NCI-H524 (cell line): ENCODE data around the gene ATP8A2.
"Not testable (repeated sequence)": the region's sequence is repeated elsewhere in the genome, so short reads cannot be mapped to it uniquely, and the experiment has no call there.

Experiments used
- DNase-seq, 2 experiments: peaks; one replicate each; lab custom pipeline; 2025; lab: John Stamatoyannopoulos, UW

Gene ATP8A2

DNA sequence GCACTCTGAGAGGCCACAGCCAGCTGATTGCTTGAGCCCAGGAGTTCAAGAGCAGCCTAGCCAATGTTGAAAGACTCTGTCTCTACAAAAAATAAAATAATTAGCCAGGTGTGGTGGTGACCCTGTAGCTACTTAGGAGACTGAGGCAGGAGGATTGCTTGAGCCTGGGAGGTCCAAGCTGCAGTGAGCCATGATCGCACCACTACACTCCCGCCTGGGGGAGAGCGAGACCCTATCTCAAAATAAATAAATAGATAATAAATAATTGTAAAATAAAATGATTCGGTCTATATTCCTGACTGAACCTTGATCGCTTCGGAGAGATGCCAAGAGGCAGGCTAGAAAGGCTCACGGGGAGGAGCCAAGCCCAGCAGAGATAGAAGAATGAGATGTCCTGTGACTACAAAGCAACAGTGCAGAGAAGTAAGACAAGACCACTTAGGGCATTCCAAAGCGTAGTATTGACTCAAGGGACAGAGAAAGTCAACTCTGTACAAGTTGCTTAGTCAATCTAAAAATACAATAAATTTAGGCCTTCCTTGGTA is 667.2 kb downstream of the ATP8A2 start:
- no peak for DNase-seq

DNA sequence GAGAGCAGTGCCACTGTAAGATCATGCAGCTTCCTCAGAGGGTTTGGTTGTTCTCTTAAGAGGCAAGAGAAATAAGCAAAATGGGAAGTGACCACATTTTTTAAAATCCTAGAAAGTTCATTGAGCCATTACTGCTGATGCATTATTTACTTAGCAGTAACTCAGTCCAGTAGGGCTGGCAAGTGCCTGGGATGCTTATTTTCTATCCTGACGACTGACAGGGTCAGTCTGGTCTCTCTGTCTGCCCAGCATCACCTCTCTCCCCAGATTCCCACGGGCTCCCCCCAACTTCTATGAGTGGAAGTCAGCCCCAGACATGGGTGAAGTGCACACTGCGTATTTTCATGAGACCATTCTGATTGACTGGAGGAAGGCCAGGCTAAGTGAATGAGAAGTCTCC is 669.7 kb downstream of the ATP8A2 start:
- no peak for DNase-seq

GRCh38 chr13:26042785-26043184 is 671.0 kb downstream of the ATP8A2 start:
- DNase-seq: no peak

DNA sequence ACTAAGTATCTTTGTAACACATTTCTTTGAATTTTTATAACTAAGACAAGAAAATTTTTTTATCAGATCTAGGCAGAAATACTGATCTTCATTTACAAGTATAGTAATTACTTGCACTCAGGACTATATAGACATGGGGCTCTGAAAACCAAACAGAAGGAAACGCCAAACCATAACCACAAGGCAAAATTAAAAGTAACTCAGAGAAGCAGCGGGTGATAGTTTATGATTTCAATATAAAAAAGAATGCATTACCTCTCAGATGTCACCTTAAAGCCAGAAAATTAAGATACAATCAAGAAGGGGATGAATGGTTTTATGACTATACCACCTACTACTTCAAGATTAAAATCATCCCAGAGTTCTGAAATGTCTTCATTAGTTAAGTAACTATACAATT is 673.4 kb downstream of the ATP8A2 start:
- no peak for DNase-seq

- no peak for DNase-seq
Observed at GRCh38 chr13:26046639-26047038, 674.9 kb downstream of the ATP8A2 start.

- DNase-seq: no peak
Observed at GRCh38 chr13:26047040-26047439, 675.3 kb downstream of the ATP8A2 start.

- DNase-seq: peak; percentile 28 to 60
Observed at GRCh38 chr13:26048741-26049140, 677.0 kb downstream of the ATP8A2 start.

DNA sequence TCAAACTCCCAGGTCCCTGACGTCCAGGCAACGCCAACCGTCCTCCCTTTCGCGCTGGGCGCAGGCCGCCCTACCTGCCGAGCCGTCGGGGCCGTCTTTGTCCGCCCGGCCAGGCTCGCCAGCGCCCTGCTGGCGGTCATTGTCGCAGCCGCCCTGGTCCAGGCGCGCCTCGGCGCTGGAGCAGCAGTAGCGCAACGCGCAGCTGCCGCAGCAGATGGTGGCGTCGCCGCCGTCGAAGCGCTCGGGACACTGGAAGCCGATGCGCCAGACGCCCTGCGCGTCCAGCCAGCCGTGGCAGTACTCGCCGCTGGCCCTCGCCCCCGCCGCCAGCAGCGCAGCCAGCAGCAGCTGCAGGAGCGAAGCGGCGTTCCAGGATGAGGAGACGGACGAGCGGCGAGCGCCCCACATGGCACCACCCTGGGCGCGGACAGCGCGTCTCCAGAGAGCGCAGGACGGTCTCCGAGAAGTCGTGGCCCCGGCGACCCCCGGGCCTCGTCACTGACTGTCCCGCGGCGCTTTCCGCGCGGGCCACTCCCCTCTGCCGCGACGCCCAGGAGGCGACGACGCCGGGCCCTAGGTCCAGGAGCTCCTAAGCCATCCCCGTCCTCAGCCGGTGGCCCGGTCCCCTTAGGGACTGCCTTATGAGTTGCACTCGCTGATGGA is 678.9 kb downstream of the ATP8A2 start:
- peak; percentile 90 to 96 for DNase-seq

DNA sequence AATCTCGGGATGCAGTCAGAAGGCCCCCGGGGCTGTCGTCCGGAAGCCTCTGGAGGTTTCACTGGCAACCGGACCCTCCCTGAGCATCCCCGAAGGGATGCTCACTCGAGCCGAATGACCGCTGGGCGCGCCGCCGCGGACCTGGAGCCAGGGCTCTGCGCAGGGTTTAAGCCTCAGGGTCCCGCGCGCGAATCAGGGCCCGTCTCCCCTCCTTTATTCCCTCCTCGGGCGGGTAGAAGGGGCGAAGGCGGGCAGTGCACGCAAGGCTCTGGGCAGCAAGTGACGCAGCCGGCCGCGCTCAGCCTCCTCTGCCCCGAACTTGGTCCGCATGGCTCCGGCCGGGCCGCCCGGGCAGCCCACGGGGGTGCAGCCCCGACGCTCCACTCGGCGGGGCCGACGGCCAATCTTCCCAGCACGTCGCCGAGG is 679.5 kb downstream of the ATP8A2 start:
- no peak for DNase-seq

GRCh38 chr13:26051657-26052311 is 680.0 kb downstream of the ATP8A2 start, which contains the start of gene SHISA2:
Gene SHISA2, minus strand, starts transcription at chr13:26052016. Its CDS starts 1,041 bp downstream, at chr13:26050975.
- DNase-seq: peak; percentile 39 to 75

- DNase-seq: peak in 1 of 2 experiments; percentile 37
Observed at GRCh38 chr13:26052337-26052736, 680.6 kb downstream of the ATP8A2 start.

GRCh38 chr13:26053418-26053980 is 681.7 kb downstream of the ATP8A2 start:
- no peak for DNase-seq

- peak in 1 of 2 experiments; percentile 18 for DNase-seq
Observed at GRCh38 chr13:26054896-26055295, 683.1 kb downstream of the ATP8A2 start.

GRCh38 chr13:26058704-26059103 is 686.9 kb downstream of the ATP8A2 start:
- no peak for DNase-seq

DNA sequence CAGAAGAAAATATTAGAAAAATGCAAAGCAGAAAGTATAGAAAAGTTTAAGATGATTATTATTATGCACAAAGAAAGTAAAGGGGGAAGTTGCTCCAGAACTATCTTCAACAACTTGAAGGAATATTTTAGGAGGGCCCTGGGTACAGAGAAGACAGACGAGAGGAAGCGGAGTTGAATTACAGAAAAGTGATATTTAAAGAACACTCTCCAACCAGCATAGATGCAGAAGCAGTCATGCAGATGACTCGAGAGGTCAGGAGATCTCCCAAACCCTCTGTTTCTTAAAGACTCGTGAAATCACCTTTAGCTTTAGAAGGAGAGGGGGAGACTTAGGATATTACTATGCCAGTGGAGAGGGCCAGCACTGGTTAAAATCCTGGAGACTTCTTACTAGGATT is 688.6 kb downstream of the ATP8A2 start:
- DNase-seq: no peak

GRCh38 chr13:26061256-26061655 is 689.5 kb downstream of the ATP8A2 start:
- DNase-seq: no peak

- DNase-seq: no peak
Observed at GRCh38 chr13:26061947-26062346, 690.2 kb downstream of the ATP8A2 start.

GRCh38 chr13:26062853-26063444 is 691.2 kb downstream of the ATP8A2 start:
- DNase-seq: peak; percentile 36 to 79

DNA sequence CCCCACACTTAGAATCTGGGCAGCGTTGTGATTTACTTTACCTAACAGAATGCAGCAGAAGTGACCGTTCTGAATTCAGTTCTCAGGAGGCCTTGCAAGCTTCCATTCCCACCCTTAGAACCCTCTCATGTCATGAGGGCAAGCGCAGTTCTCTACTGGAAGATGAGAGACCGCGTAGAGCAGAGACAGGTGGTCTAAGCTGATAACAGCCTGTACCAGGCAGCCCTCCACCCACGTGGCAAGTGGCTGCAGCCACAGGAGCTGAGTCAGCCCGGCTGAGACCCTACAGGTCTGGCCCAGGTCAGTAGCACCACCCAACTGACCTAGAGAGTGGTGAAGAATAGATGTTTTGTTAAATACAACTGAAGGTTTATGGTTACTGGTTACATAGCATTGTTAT is 694.7 kb downstream of the ATP8A2 start:
- DNase-seq: peak in 1 of 2 experiments; percentile 23

- no peak for DNase-seq
Observed at GRCh38 chr13:26067601-26068000, 695.8 kb downstream of the ATP8A2 start.

DNA sequence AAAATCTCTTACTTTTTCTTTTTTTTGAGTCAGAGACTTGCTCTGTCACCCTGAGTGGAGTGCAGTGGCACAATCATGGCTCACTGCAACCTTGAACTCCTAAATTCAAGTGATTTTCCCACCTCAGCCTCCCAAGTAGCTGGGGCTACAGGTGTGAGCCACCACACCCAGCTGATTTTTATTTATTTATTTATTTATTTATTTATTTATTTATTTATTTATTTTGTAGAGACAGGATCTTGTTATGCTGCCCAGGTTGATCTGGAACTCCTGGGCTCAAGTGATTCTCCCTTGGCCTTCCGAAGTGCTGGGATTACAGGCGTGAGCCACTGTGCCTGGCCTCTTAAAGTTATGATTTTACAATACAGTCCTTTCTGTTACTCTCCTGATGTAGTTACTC is 696.6 kb downstream of the ATP8A2 start:
- not testable (repeated sequence) for DNase-seq

DNA sequence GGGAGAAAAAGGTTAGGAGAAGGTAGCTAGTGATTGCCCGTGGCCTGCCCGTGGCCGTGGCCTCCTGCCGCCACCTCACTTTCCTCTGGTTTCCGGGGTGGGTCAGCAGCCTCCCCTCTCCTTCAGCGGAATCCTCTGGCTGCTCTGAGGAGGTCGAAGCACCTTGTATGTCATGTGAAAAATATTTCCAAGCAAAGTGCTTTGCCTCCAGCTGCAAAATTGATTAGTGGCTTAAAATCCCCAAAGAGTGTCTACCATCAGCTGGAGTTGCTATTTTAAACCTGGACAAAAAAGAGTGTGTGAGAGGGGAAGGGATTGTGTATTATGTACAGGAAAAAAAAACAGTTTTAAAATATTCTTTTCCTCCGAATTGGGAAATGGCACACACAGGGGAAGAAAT is 697.9 kb downstream of the ATP8A2 start:
- DNase-seq: not testable (repeated sequence)

- no peak for DNase-seq
Observed at GRCh38 chr13:26071691-26072090, 699.9 kb downstream of the ATP8A2 start.
